Activated CD4-positive, alpha-beta T cell treated with anti-CD3 and anti-CD28 coated beads, Interleukin-2, amount 50 U/mL, for 16 hours (primary cell): ENCODE measurements around the gene DCP2.
"Not testable (repeated sequence)": the region's sequence is repeated elsewhere in the genome, so short reads cannot be mapped to it uniquely, and the experiment has no call there.

Experiments used
- DNase-seq: peaks from one replicate; pipeline ENCODE4 v3.0.0-alpha.2; 2020

DCP2 gene

DNA sequence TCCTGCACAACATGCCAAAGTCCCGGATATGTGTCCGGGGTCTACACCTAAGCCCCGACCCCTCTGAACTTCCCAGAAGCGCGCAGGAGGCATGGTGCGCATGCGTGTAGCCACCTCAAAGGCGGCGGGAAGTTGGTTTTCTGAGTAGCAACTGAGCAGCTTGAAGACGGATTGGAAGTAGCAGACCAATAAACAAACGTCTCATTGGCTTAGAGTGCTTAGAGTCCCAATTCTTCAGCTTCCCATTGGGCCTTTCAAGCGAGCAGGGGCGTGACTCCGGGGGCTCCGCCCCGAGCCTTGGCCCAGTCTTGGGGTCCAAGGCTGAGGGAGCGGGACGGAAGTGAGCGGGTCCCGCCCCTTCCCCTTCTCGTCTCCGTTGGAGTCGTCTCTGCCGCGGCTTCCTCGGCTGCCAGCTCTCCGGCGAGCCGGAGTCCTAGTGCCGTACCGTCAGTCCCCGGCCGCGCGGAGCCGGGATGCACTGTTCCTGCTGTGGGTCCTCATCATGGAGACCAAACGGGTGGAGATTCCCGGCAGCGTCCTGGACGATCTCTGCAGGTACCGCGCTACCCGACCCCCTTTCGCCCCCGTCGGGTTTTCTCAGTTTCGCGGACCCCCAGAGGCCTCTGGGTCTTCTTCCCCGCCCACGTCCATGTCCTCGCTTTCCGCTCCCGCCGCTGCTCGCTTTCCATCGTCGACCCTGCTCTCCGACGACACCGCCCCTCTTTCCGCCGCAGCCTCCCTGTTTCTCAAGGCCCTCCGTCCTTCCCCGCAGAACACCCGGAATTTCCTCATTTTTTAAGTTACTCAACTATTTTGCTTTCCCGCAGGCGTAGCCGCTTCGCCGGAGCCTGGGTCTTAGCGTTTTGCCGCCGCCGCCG lies at the start of gene DCP2:
TSS of gene DCP2 (plus strand) at position 367 of the 878 bp plus-strand sequence. CDS start at position 503, 136 bp downstream.
- DNase-seq, result peak; percentile 99

DNA sequence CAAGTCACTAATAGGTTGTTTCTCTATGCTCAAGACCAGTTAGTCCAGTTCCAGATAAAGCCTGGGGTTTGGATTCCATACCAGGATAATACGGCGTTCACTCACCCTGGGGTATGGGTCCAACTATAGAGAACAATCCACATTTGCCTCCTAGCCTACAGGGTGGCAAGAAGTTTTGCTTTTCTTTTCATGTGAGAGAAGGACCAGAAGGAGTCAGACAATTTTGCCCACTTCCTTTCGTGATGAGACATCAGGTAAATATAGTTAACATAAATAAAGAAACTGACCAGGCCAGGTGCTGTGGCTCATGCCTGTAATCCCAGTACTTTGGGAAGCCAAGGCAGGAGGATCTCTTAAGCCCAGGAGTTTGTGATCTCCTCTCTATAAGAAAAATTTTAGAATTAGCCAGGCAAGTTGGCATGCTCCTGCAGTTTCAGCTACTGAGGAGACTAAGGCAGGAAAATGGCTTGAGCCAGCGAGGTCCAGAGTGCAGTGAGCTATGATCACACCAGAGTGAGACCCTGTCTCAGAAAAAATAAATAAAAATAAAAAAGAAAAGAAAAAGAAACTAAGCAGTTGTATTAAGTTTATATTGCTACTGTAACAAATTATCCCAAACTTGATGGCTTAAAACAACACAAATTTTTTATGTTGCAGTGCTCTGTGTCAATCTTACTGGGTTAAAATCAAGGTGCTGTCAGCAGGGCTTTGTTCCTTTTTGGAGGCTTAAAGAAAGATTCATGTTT lies 47.1 kb upstream of the DCP2 start:
- peak; percentile 69 for DNase-seq

DNA sequence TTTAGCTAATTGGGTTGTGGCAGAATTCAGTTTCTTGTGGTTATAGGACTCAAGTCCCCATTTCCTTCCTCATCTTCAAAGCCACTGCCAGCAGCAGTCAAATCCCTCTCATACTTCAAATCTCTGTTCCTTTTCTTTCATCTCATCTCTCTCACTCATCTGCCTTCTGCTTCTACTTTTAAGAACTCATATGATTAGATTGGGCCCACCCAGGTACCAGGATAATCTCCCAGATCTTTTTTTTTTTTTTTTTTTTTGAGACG lies 46.6 kb upstream of the DCP2 start:
- DNase-seq, result peak; percentile 68

DNA sequence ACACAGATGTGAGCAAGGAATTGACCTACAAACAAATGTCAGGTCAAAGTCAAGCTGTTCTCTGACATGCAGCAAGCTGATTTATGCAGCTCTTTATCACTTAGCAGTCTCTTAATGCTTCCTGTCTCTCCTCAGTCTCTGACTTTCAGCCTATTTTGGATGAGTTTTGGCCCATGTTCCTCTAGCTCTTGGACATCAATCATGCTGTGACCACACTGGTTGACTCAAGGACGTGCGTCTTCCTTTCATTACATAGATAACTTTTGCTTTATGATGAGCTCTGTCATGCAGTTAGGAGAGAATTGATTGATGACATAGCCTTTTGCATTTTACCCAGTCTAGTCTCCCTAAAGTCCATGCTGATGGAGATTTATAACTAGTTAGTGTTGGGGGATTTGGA lies 45.1 kb upstream of the DCP2 start:
- DNase-seq, result no peak

DNA sequence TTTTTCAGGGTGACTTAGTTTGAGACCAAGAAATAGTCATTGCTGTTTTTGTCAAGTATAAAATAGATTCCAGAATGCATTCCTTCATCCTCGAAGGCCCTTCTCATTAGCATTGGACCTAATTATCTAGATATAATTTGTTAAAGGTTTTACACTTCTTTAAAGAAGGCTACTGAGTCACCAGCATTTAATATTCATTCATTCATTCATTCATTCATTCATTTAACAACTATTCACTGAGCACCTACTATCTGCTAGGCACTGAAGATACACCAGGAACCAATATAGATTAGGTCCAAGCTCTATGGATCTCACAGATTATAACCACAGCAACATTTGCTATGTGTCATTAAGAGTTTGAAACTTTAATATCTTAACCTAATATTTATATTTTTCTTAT lies 43.5 kb upstream of the DCP2 start:
- no peak for DNase-seq

DNA sequence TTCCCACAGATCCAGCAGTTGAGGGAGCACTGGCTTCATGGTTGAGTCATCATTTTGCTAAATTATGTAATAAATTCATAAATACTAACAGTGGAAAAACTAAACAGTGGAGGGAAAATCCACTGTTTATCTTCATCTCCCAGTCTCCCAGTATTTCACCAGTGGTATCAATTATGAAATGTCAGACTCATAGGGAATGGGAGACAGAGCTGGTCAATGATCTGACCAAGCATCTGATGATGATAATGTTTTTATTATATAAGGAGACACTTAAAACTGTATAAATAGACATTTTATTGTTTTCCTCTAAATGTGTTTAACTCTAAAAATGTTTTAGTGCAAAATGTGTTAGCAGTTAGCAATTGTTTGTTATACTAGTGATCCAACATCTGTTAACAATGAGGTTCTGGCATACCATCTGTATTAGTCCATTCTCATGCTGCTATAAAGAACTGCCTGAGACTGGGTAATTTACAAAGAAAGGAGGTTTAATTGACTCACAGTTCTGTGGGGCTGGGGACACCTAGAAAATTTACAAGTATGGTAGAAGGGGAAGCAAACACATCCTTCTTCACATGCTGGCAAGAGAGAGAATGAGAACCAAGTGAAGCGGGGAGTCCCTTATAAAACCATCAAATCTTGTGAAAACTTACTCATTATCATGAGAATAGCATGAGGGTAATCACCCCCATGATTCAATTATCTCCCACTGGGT lies 42.8 kb upstream of the DCP2 start:
- DNase-seq, result no peak

DNA sequence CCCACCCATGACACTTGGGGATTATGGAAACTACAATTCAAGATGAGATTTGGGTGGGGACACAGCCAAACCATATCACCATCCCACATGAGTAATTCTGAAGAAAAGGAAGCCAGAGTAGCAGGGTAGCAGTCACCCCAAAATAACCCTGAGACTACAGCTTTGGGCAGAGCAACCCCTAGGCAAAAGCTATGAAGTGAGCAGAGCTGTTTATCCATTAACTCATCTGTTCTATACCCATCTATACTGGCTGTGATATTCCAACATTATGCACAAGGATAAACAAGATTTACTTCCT lies 42.3 kb upstream of the DCP2 start:
- no peak for DNase-seq

DNA sequence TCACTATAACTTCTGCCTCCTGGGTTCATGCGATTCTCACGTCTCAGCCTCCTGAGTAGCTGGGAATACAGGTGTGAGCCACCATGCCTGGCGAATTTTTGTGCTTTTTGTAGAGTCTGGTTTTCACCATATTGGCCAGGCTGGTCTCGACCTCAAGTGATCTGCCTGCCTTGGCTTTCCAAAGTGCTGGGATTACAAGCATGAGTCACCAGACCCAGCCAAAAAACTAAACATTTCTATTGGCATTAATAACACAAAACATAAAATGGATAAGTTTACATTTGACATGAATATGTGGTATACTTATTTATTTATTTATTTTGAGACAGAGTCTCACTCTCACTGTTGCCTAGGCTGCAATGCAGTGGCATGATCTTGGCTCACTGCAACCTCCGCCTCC lies 40.9 kb upstream of the DCP2 start:
- no peak for DNase-seq

DNA sequence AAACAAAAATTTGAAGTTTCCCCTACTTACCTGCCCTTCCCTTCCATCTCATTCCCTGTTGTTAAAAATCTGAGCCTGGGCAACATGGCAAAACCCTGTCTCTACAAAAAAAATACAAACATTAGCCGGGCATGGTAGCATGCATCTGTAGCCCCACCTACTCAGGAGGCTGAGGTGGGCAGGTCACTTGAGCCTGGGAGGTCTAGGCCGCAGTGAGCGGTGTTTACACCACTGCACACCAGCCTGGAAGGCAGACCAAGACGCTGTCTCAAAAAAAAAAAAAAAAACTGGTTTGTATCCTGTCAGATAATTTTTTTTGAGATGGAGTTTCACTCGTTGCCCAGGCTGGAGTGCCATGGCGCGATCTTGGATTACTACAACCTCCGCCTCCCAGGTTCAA lies 38.3 kb upstream of the DCP2 start:
- no peak for DNase-seq

DNA sequence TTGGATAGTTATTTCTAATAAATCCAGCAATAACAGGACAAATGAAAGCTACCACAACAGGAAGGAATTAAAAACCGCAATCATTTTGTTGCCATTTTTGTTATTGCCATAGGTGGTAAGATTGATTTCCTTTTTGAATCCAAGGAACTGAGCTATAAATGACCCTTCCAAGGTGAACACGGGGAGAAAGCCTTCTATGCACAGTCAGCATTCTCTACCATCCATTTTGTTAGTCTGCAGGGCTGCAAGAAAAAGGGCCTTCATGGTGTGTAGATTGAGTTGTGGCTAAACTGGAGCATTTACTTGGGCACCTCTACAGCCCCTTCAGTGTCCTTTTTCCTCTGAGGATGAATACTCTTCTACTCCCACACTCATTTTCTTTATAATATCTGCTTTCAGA lies 35.9 kb upstream of the DCP2 start:
- DNase-seq, result no peak

DNA sequence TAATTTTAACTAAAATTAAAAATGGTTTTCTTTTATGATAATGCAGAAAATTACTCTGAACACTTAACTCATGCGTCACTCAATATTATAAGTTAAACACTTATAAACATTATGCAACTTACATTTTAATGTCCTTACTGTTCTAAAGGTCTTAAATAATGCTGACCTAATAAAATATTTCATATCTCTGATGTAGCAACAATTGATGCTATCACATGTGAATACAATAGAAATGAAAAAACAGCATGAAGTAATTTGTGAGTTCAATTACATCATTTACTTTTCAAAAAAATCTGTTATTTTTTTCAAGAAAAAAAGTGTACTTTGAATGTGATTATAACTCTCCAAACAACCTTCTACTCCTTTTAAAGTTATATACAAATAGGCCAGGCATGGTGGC lies 28.1 kb upstream of the DCP2 start:
- DNase-seq, result no peak

DNA sequence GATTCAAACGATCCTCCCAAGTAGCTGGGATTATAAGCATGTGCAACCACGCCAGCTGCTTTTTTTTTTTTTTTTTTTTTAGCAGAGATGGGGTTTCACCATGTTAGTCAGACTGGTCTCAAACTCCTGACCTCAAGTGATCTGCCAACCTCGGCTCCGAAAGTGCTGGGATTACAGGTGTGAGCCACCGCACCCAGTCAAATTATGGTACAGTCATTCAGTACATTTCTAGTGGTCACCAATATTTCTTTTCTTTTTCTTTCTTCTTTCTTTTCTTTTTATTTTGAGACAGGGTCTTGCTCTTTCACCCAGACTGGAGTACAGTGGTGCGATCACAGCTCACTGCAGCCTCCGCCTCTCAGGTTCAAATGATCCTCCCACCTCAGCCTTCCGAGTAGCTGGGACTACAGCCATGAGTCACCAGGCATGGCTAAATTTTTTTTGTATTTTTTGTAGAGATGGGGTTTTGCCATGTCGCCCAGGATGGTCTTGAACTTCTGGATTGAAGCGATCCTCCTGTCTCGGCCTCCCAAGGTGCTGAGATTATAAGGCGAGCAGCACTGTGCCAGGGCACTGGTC lies 25.4 kb upstream of the DCP2 start:
- peak; percentile 85 for DNase-seq

DNA sequence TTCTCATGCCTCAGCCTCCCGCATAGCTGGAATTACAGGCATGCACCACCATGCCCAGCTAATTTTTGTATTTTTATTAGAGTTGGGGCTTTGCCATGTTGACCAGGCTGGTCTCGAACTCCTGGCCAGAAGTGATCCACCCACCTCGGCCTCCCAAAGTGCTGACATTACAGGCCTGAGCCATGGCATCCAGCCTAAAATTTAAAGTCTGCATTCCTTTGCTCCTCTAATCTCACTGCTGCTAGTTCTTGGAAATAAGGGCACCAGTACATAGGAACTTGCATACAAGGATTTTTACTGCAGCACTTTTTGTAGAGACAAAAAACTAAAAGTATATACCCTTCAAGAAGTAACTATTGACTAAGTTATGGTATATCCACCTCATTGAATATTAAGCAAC lies 20.0 kb upstream of the DCP2 start:
- no peak for DNase-seq

DNA sequence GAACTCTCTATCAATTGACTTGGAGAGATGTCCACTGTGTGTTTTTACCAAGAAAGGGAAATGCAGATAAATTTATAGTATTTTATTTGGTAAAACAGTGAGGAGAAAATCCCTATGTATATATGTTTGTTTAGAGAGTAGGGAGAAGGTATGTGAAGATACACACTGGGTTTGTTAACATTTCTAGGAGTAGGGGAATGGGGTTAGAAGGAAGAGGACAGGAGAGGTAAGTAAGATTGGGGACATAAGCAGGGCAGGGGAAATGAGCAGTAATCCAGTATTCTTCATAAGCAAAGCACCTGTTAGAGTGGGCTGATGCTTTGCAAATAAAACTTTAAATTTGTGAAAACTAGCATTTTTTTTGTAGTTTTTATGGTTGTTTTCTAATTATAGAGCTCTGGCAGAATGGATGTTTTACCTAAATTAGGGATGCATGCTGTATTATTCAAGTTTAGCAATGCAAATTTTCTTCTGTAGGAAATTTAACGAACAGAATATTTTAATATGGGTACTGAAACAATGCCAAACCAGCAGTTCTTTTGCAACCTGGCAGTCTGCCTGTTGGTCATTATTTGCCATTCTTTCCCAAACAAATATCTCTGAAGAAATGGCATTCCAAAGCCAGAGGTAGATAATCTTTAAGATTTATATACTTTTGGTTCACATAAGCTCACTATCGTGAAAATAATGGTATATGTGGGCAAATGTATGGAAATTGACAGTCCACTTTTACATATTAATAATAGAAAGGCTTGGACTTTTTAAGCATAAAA lies 19.4 kb upstream of the DCP2 start:
- no peak for DNase-seq

DNA sequence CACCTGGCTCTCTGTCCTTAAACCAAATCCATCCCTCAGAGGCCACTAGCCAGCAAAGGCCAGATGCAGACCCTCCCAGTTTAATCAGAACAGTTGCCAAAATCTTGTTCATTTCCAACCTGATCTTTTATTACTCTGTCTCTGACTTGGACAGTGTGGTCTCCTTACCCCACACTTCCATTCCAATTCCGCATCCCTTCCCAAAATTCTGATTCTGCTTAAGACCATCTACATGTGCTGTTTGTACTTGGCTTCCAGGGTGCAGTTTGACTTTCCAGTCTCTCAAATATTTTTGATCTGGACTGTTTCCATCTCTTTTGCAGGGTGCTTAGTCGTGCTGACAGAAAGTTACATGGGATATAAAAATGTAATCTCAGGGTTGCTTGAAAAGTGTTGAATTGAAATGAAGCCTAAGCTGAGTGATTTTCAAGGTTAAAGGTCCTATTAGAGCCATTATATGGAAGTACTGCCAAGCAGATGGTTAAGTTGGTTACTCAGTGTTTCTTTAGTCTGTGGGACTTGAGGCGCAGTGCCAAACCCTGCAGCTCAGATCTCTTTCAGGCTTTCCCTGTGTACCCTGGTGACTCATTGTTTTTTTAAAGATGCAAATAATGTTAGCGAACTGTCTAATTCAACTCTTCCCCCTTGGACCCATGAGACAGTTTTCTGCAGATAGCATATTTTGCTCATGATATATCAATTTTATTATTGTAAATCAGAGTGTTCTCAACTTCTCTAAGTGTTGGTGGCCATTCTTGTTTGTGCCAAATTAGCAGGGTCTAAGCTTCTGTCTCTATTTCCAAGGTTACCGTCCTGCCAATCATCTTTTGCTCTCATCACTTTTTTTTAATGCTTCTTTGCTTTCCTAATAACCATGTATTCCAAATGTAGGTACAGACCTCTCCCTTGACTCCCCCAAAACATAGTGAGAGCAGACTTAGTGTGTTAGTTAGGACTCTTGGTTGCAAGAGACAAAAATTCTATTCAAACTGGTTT lies 18.2 kb upstream of the DCP2 start:
- no peak for DNase-seq

DNA sequence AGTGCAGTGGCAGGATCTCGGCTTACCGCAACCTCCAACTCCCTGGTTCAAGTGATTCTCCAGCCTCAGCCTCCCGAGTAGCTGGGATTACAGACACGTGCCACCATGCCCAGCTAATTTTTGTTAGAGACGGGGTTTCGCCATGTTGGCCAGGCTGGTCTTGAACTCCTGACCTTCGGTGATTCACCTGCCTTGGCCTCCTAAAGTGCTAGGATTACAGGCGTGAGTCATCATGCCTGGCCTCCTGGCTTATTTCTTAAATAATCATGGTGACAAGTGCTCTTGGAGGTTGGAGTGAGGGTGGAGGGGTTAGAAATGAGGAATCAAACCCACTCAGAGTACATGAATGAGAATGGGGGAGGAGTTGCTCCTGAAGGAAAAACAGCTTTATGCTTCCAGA lies 16.7 kb upstream of the DCP2 start:
- DNase-seq, result not testable (repeated sequence)

DNA sequence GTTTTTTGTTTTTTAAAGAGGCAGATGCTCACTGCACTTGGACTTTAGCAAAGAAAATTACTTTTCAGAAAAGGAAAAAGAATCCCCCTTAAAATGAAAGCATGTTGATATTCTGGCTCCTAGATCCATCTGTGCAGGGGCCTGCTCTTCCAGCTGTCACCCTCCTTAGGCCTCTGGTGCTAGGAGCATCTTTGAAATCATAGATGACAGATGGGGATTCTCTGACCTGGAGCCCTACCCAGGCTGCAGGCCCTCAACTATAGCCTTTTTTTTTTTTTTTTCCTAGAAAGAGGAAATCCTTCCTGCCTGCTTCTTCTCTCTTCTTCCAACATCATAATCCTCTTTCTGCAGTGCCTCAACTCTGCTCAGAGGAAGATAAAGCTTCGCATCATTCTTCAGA lies 16.3 kb upstream of the DCP2 start:
- no peak for DNase-seq

DNA sequence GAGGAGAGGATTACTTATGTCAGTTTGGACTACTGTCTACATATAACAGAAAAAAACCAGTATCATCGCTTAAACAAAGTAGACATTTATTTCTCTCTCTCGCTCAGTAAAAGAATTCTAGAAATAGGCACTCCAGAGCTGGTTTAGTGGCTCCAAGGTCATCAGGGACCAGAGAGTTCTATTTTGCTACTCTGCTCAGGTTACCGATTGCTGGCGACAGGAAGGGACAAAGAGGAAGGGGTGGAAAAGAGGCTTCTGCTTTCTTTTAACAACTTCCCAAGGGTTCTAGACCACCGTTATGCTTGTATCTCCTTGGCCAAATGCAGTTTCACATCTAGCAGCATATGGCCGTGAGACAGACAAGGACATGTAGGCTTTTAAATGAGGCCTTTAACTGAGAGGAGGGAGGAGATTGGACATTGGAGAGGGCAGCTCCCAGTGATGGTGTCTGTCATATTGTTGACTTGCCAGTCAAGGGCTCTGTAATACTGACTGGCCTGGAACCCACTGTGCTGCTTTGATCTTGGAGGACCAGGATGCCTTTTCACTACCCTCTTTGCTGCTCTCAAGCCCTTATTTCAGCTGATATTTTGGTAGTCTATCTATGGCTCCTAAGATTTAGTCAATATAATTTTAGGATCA lies 15.6 kb upstream of the DCP2 start:
- no peak for DNase-seq

DNA sequence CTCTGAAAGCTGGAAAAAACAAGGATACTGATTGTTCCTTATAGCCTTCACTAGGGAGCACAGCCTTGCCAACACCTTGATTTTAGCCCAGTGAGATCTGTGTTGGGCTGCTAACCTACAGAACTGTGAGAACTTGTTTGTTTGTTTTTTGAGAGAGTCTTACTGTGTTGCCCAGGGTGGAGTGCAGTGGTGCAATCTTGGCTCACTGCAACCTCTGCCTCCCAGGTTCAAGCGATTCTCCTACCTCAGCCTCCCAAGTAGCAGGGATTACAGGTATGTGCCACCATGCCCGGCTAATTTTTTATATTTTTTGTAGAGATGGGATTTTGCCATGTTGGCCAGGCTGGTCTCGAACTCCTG lies 13.2 kb upstream of the DCP2 start:
- not testable (repeated sequence) for DNase-seq

DNA sequence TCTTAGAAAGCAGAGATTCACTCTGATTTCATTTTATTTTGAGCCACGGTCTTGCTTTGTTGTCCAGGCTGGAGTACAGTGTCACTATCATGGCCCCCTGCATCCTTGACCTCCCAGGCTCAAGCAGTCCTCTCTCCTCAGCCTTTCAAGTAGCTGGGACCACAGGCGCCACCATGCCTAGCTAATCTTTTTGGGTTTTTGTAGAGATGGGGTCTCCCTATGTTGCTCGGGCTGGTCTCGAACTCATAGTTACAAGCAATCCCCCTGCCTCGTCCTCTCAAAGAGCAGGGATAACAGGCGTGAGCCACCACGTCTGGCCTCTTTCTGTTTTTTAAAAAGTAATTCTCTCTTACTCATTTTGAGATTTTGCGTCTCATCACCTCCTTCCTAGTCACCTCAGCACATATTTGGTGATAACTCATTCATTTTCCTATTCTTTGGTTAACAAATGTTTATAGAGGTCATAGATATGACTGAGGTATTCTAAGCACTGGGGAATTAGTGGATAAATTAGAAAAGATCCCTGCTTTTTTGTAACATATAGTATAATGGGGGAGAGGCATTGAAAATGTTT lies 10.8 kb upstream of the DCP2 start:
- DNase-seq, result peak; percentile 77

DNA sequence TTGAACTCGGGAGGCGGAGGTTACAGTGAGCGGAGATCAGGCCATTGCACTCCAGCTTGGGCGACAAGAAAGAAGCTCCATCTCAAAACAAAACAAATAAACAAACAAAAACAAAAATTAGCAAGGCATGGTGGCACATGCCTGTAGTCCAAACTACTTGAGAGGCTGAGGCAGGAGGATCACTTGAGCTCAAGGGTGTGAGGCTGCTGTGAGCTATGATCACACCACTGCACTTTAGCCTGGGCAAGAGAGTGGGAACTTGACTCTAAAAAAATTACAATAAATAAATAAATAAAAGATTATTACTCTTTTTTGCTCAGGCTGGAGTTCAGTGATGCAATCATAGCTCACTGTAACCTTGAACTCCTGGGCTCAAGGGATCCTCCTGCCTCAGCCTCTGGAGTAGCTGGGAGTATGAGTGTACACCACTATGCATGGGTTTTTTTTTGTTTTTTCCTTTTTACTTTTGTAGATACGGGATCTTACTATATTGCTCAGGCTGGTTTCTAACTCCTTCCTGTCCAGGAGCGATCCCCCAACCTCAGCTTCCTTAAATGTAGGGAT lies 9.0 kb upstream of the DCP2 start:
- no peak for DNase-seq
